HepG2 (cell line): ENCODE data around the gene RRBP1. TPM values are rescaled to one million over a fixed set of nuclear protein-coding genes. Genes with fewer than 3 reads are reported as not detected.

Experiments
- ATF7 ChIP-seq, 2 experiments: fragments of 450-650 bp in 1 of 2; sonication (generic) in 1 of 2; formaldehyde crosslinking in 1 of 2; IDR thresholded peaks; 2 replicates each; pipeline versions ENCODE4 v1.4.0 to v1.6.1; 2016 to 2020; ENCODE audit warnings: antibody characterized with exemption in 1 of 2, mild to moderate bottlenecking in 1 of 2, missing genetic modification reagents in 1 of 2
- EZH2 ChIP-seq: conservative IDR thresholded peaks from 2 replicates; pipeline ENCODE4 v1.6.1; 2012; ENCODE audit warnings: mild to moderate bottlenecking, low read depth, low read length, moderate library complexity
- HMGA1 ChIP-seq: sonication (generic); formaldehyde crosslinking; conservative IDR thresholded peaks from 2 replicates; pipeline ENCODE4 v1.4.0; 2020; ENCODE audit warnings: missing genetic modification reagents
- HMGXB3 ChIP-seq: sonication (generic); formaldehyde crosslinking; IDR thresholded peaks from 2 replicates; pipeline ENCODE4 v1.4.0; 2020; ENCODE audit warnings: missing genetic modification reagents, borderline replicate concordance
- MTA1 ChIP-seq: sonication (generic); formaldehyde crosslinking; IDR thresholded peaks from 2 replicates; pipeline ENCODE4 v1.4.0; 2020; ENCODE audit warnings: missing genetic modification reagents, mild to moderate bottlenecking, borderline replicate concordance
- NPAS2 ChIP-seq: sonication (generic); formaldehyde crosslinking; IDR thresholded peaks from 2 replicates; pipeline ENCODE4 v1.8.0; 2022; ENCODE audit warnings: mild to moderate bottlenecking, missing genetic modification reagents, borderline replicate concordance
- PLSCR1 ChIP-seq: sonication (generic); formaldehyde crosslinking; IDR thresholded peaks from 2 replicates; pipeline ENCODE4 v1.5.0; 2020; ENCODE audit warnings: missing genetic modification reagents, mild to moderate bottlenecking, borderline replicate concordance
- SMC3 ChIP-seq: IDR thresholded peaks from 2 replicates; pipeline ENCODE4 v1.6.1; 2011; ENCODE audit warnings: low read length, improper control_type of control experiment
- SRSF4 ChIP-seq: fragments of 200-400 bp; formaldehyde crosslinking; IDR thresholded peaks from one replicate; pipeline ENCODE4 v1.6.1; 2018; ENCODE audit warnings: mild to moderate bottlenecking, low read depth, low read length, moderate library complexity; ENCODE audit not compliant: poor library complexity, severe bottlenecking
- ZBTB10 ChIP-seq: sonication (generic); formaldehyde crosslinking; IDR thresholded peaks from 2 replicates; pipeline ENCODE4 v1.4.0; 2020; ENCODE audit warnings: missing genetic modification reagents, borderline replicate concordance
- ZNF138 ChIP-seq: sonication (generic); formaldehyde crosslinking; IDR thresholded peaks from 2 replicates; pipeline ENCODE4 v1.5.0; 2020; ENCODE audit warnings: mild to moderate bottlenecking, low read depth, missing genetic modification reagents
- ZNF547 ChIP-seq: sonication (generic); formaldehyde crosslinking; IDR thresholded peaks from 2 replicates; pipeline ENCODE4 v1.5.1; 2020; ENCODE audit warnings: mild to moderate bottlenecking, missing genetic modification reagents
- ZNF576 ChIP-seq: sonication (generic); formaldehyde crosslinking; IDR thresholded peaks from 2 replicates; pipeline ENCODE4 v1.4.0; 2020; ENCODE audit warnings: mild to moderate bottlenecking, missing genetic modification reagents
- polyA plus RNA-seq, 8 experiments: library from polyadenylated mRNA; depleted of rRNA in 3 of 8; stranded (reverse) in 7 of 8; unstranded in 1 of 8; fragments of >200 nt; fragmentation: Illumina TruSeq in 4 of 8; extraction: Trizol in 4 of 8; gene quantifications; 2 replicates each; pipeline versions ENCODE4 v1.2.1 to v1.2.3, GENCODE V29; 2011 to 2016; ENCODE audit warnings: low read depth in 4 of 8, missing spikeins in 1 of 8, mixed read lengths in 1 of 8; ENCODE audit not compliant: insufficient read depth in 1 of 8
- total RNA-seq, 5 experiments: library from RNA; depleted of rRNA; stranded (reverse); fragments of >200 nt; fragmentation: Illumina TruSeq; extraction: Trizol; gene quantifications; 2 replicates each; pipeline ENCODE4 v1.2.3, GENCODE V29; 2016; ENCODE audit warnings: low read depth in 1 of 5
- TF ChIP-seq, protein P1 (sequence below): sonication (generic); formaldehyde crosslinking; IDR thresholded peaks from 2 replicates; pipeline ENCODE4 v1.4.0; 2020; ENCODE audit warnings: missing genetic modification reagents, borderline replicate concordance

The RRBP1 gene
- total and polyA plus RNA-seq, 2 of the 13 experiments (the other 11 are each of a cell fraction or from before 2014, with no cell fraction given) = 150 to 222 TPM

DNA sequence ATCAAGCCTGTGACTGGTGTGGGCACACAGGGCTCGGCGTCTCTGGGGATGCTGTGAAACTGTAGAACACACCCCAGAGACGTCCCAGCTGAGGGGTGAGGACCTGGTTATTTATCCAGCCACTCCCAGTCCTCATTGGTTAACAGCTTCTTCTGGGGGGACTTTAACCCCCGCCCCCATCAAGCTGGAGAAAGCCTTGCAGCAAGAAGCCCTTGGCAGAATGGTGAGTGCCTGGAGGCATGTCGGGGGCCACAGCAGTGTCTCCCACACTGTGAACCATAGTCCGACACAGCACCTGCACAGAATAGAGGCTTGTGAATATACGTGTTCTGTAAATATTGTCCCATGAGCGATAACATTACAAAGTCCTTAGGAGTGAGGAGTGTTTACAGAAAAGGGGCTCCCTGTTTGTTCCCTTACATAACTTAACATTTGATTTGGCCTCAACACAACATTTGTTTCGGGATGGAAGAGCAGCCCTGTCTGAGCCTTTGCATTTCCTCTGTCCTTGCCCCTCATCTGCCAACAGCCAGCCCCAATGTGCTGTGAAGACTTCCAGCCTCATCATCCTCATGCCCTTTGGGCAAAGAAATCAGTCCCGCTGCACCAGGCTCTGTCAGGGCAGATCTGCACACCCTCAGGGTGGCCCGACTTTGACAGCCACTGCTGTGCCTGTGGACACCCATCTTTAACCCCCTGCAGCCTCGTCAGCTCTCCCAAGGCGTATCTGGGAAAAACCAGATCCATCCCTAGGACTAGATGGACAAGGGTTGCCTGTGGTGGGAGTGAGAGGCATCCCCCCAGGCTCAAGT, 2.2 kb upstream of the RRBP1 start (continued):
- no peak; the same call in 1 of the 2 replicates for TF ChIP-seq ZNF576 (CRISPR knock-in tag)
- TF ChIP-seq EZH2 = no peak
- no peak for TF ChIP-seq ATF7 (IDR thresholded peaks at IDR 0.05)
- TF ChIP-seq ATF7 (CRISPR knock-in tag; IDR thresholded peaks at IDR 0.05) = peak; percentile 74
- peak; percentile 94; the same call in 1 of the 2 replicates for TF ChIP-seq ZNF547
- TF ChIP-seq HMGXB3 (CRISPR knock-in tag) = peak; percentile 79
- no peak for TF ChIP-seq SRSF4
- TF ChIP-seq SMC3 = peak; percentile 42
- TF ChIP-seq MTA1 = peak; percentile 85
- TF ChIP-seq HMGA1 = no peak
- TF ChIP-seq ZNF138 = no peak
- TF ChIP-seq PLSCR1 (CRISPR knock-in tag) = no peak
- TF ChIP-seq ZBTB10 (CRISPR knock-in tag) = peak; percentile 95; the same call in 1 of the 2 replicates
- TF ChIP-seq, protein P1, sequence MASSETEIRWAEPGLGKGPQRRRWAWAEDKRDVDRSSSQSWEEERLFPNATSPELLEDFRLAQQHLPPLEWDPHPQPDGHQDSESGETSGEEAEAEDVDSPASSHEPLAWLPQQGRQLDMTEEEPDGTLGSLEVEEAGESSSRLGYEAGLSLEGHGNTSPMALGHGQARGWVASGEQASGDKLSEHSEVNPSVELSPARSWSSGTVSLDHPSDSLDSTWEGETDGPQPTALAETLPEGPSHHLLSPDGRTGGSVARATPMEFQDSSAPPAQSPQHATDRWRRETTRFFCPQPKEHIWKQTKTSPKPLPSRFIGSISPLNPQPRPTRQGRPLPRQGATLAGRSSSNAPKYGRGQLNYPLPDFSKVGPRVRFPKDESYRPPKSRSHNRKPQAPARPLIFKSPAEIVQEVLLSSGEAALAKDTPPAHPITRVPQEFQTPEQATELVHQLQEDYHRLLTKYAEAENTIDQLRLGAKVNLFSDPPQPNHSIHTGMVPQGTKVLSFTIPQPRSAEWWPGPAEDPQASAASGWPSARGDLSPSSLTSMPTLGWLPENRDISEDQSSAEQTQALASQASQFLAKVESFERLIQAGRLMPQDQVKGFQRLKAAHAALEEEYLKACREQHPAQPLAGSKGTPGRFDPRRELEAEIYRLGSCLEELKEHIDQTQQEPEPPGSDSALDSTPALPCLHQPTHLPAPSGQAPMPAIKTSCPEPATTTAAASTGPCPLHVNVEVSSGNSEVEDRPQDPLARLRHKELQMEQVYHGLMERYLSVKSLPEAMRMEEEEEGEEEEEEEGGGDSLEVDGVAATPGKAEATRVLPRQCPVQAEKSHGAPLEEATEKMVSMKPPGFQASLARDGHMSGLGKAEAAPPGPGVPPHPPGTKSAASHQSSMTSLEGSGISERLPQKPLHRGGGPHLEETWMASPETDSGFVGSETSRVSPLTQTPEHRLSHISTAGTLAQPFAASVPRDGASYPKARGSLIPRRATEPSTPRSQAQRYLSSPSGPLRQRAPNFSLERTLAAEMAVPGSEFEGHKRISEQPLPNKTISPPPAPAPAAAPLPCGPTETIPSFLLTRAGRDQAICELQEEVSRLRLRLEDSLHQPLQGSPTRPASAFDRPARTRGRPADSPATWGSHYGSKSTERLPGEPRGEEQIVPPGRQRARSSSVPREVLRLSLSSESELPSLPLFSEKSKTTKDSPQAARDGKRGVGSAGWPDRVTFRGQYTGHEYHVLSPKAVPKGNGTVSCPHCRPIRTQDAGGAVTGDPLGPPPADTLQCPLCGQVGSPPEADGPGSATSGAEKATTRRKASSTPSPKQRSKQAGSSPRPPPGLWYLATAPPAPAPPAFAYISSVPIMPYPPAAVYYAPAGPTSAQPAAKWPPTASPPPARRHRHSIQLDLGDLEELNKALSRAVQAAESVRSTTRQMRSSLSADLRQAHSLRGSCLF = no peak
- TF ChIP-seq NPAS2 = no peak
